Thoracic aorta (tissue), 2 donors: ENCODE measurements around the gene CCND1. TPM values are rescaled to one million over a fixed set of nuclear protein-coding genes. Genes with fewer than 3 reads are reported as not detected.

ENCODE experiments used
- ATAC-seq: fragments of 150-250 bp; one replicate; pipeline ENCODE4 v1.8.0; 2017; ENCODE audit warnings: low read depth; ENCODE audit not compliant: insufficient number of reproducible peaks, low FRiP score
- DNase-seq: peaks from one replicate; pipeline ENCODE4 v3.0.0-alpha.2; 2020; ENCODE audit warnings: low spot score
- H3K27ac ChIP-seq, 2 donors: fragments of 200-600 bp; sonication (generic); 1 replicate in 1 of 2; 2 replicates in 1 of 2; pipeline ENCODE4 v1.5.1; 2016; ENCODE audit warnings: mild to moderate bottlenecking in 2 of 2, moderate library complexity in 2 of 2
- H3K27me3 ChIP-seq: fragments of 200-600 bp; sonication (generic); replicated peaks from 2 replicates; pipeline ENCODE4 v1.6.0; 2016; ENCODE audit warnings: mild to moderate bottlenecking; ENCODE audit not compliant: insufficient read depth
- H3K36me3 ChIP-seq: fragments of 200-600 bp; sonication (generic); one replicate; pipeline ENCODE4 v1.5.1; 2016
- H3K4me1 ChIP-seq, 2 donors: fragments of 200-600 bp; sonication (generic); 1 replicate in 1 of 2; 2 replicates in 1 of 2; pipeline versions ENCODE4 v1.5.1 to v1.6.0; 2016; ENCODE audit warnings: low read depth in 2 of 2, mild to moderate bottlenecking in 1 of 2; ENCODE audit not compliant: control insufficient read depth in 1 of 2
- H3K4me3 ChIP-seq: fragments of 200-600 bp; sonication (generic); 2 replicates; pipeline ENCODE4 v1.5.1; 2016; ENCODE audit warnings: mild to moderate bottlenecking
- H3K9me3 ChIP-seq: fragments of 200-600 bp; sonication (generic); 2 replicates; pipeline ENCODE4 v1.5.1; 2016
- CTCF ChIP-seq: fragments of 200-600 bp; sonication (generic); IDR thresholded peaks from one replicate; pipeline ENCODE4 v1.5.1; 2019; ENCODE audit warnings: antibody characterized with exemption
- total RNA-seq, 2 donors: library from RNA; depleted of rRNA; stranded (reverse); fragments of >200 nt; gene quantifications; one replicate each; pipeline versions ENCODE4 v1.1.0 to v1.2.3, GENCODE V29; 2016

The CCND1 gene
- total RNA-seq, 2 donors from 2014 or later: 109 to 142 TPM

GRCh38 chr11:69700278-69701140 is 59.6 kb downstream of the CCND1 start:
- DNase-seq (no peak), ATAC-seq (no peak)
- Histone ChIP-seq H3K27ac (no peak overlapping the region), H3K9me3 (no peaks in the 10 kb centered on the region), H3K36me3 (no peaks in the 10 kb centered on the region), H3K4me3 (no peak overlapping the region), H3K4me1 (peaks cover 4 to 15% of the 10 kb centered on the region in 2 donors), H3K27me3 (peaks cover 15% of the 10 kb centered on the region)
- TF ChIP-seq CTCF: no peak

- TF ChIP-seq CTCF: no peak
- H3K36me3 ChIP-seq: no peaks in the 10 kb centered on the region
- ATAC-seq (no peak), DNase-seq (no peak)
- H3K27ac ChIP-seq: no peak overlapping the region
- H3K4me3 ChIP-seq: no peak overlapping the region
- peaks cover 15% of the 10 kb centered on the region for H3K27me3 ChIP-seq
- H3K9me3 ChIP-seq: no peaks in the 10 kb centered on the region
- H3K4me1 ChIP-seq: peaks cover 4 to 15% of the 10 kb centered on the region in 2 donors
These were observed 61.3 kb downstream of the CCND1 start for GRCh38 chr11:69702239-69702691.

DNA sequence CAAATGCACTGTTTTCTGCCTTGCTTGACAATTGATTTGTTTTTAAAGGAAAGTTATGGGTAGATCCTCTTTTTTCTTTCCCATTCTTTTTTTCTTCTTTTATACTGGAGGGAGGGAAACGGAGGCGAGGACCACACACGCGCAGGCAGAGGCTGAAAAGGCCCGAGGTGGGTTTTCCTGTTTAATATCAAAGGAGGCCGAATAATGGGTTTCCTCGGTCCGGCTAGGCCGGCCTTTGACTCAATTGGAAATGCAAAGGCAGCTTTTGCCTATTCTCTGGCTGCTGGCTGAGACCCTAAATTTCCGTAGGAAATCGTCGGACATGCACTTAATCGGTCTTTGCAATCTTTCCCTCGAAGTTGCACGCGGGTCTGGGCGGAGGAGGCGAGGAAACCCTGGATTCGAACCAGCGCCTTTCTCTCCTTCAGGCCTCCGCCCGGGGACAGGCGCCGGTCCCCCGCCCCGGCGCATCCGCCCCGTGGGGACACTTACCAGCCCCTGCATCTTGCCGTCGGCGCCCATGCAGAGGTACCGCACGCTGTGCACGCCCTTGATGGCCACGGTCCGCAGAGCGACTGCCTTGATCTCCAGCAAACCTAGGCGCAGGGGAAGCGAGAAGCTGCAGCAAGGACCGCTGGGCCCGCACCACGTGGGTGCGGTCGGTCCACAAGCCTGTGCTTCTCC is 62.0 kb downstream of the CCND1 start:
- no peak for DNase-seq
- no peak overlapping the region for H3K27ac ChIP-seq
- no peaks in the 10 kb centered on the region for H3K9me3 ChIP-seq
- H3K4me3 ChIP-seq: no peak overlapping the region
- TF ChIP-seq CTCF: no peak
- ATAC-seq: no peak
- H3K36me3 ChIP-seq: no peaks in the 10 kb centered on the region
- peaks cover 4 to 15% of the 10 kb centered on the region in 2 donors for H3K4me1 ChIP-seq
- H3K27me3 ChIP-seq: peaks cover 15% of the 10 kb centered on the region

DNA sequence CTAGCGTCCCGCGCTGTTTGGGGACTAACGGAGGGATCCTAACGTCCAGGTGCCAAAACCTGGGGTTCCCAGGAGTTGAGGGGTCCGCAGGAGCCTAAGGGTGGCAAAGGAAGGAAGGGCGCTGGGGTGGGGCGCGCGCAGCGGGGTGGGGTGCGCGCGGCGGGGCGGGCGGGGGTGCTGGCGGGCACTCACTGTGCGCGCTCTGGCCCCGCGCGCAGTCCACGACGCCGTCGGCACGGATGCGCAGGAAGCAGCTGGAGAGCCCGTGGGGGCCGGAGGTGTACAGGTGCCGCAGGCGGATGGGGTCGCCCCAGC is 62.5 kb downstream of the CCND1 start:
- H3K4me3 ChIP-seq: no peak overlapping the region

More for the DNA sequence above, 62.5 kb downstream of the CCND1 start:
- no peak for ATAC-seq
- Histone ChIP-seq H3K27ac (no peak overlapping the region), H3K27me3 (peaks cover 15% of the 10 kb centered on the region), H3K36me3 (no peaks in the 10 kb centered on the region), H3K9me3 (no peaks in the 10 kb centered on the region), H3K4me1 (peaks cover 4 to 15% of the 10 kb centered on the region in 2 donors)
- no peak for DNase-seq
- no peak for TF ChIP-seq CTCF

Other genes with a start within 250 kb of the CCND1 start
- not detected for gene LINC01488, start 159.5 kb upstream of the CCND1 start, total RNA-seq
- 10 to 100 TPM; 23.6 to 43.5 TPM for gene LTO1, start 34.2 kb downstream of the CCND1 start, total RNA-seq
- gene FGF19, start 62.9 kb downstream of the CCND1 start, total RNA-seq: not detected
- gene FGF4, start 134.2 kb downstream of the CCND1 start, total RNA-seq: not detected
- gene FGF3, start 178.3 kb downstream of the CCND1 start, total RNA-seq: not detected